ENCODE data around the gene PRKCA. TPM values are rescaled to one million over a fixed set of nuclear protein-coding genes. Genes with fewer than 3 reads are reported as not detected.
"Not testable (repeated sequence)": the region's sequence is repeated elsewhere in the genome, so short reads cannot be mapped to it uniquely, and the experiment has no call there.

PRKCA gene
- total and polyA plus RNA-seq, 3 experiments from 2014 or later: 1.8 to 74.1 (median 73.9) TPM

DNA sequence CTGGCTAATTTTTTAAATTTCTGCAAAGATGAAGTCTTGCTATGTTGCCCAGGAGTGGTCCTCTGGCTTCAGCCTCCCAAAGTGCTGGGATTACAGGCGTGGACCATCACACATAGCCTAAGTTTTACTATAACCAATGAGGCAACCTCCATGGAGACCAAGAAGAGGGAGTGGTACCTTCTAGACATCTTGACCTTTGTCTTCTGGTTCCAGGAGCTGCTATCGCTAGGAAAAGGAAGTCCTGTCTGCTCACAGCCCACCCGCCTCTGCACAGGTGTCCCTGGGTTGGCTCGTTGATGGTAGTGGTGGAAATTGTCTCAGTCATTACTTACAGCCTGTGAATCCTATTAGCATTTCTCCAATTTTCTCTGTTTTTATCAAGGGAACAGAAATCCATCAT is 169.7 kb downstream of the PRKCA start:
- Histone ChIP-seq H3K27me3 (ENCODE audit: insufficient read depth, low read length, poor library complexity, severe bottlenecking) (no peaks in the 10 kb centered on the region), H3K4me1 (ENCODE audit: insufficient read depth, low read length) (peaks cover 35% of the 10 kb centered on the region), H3K4me3 (ENCODE audit: low read length) (no peak overlapping the region), H3K9me3 (ENCODE audit: low read length) (no peaks in the 10 kb centered on the region), H3K36me3 (ENCODE audit: insufficient read depth, low read length) (no peaks in the 10 kb centered on the region), H3K27ac (ENCODE audit: low read depth, low read length) (no peak overlapping the region)
- ChIA-PET CTCF (no interaction called here), POLR2A (no interaction called here)
- no peak overlapping the region for H3K27ac Mint-ChIP-seq
- no peaks in the 10 kb centered on the region for H3K9me3 Mint-ChIP-seq
- peaks cover 0 to 4% of the 10 kb centered on the region in 2 donors for H3K27me3 Mint-ChIP-seq
- peaks cover 26 to 45% (median 40%) of the 10 kb centered on the region in 3 donors for H3K4me1 Mint-ChIP-seq
- DNase-seq: no peak
- H3K36me3 Mint-ChIP-seq: peaks cover 0 to 4% (median 0%) of the 10 kb centered on the region in 3 donors
- no peak overlapping the region for H3K4me3 Mint-ChIP-seq

DNA sequence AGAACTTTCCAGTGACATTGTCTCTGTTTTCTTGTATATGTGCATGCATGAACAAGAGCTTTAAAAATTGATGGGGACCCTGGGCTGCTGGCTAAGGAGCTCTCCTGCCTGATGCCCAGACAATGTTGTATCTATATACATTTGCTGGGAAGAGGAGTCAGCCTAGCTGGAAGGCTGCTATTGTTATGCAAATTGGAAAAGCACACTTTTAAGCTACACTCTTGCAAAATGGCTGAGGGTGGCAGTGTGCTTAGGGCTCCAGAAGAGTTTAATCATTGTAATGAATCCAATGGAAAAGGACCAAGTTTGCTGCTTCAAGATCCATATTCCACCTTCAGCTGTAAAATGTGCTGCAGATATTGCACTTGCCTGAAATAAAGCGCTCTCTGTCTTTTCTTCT is 171.8 kb downstream of the PRKCA start:
- Mint-ChIP-seq H3K4me1 (peaks cover 9 to 24% (median 19%) of the 10 kb centered on the region in 3 donors), H3K9me3 (peaks cover 0 to 4% (median 0%) of the 10 kb centered on the region in 5 donors)
- CTCF ChIA-PET: no interaction called here

DNA sequence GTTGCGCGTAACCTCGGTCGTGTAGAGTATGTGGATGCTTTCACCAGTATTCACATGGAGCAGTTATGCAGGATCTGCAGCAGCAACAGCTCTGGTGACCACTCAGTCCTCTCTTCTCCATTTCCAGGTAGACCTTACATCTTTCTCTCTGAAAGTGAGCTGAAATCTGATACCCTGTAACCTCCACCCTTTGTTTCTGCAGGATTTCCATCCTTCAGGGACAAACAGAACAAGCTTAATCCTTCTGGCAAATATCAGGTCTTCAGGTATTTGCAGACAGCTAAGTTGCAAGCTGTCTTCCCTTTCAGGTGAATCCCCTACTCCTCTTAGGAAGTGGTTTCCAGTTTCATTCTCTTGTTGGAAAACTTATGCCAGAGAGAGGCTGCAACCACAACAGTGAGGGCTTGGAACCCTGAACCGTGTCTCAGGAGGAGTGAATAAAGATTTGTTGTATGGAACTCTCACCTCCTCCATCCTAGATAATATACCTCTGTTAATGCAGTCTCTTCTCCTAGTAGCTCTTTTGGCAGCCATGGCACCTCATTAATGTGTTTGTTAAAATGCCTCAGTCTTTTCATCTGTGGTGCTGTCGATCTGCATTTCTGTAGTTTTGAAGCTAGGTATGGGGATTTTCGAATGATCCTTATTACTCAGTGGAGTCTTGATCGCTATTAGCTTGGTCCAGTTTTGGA is 172.5 kb downstream of the PRKCA start:
- Mint-ChIP-seq H3K27ac (no peak overlapping the region), H3K36me3 (peaks cover 5 to 12% (median 6%) of the 10 kb centered on the region in 3 donors), H3K4me1 (peaks cover 7 to 17% (median 12%) of the 10 kb centered on the region in 3 donors), H3K9me3 (peaks cover 0 to 4% (median 0%) of the 10 kb centered on the region in 5 donors), H3K4me3 (no peak overlapping the region), H3K27me3 (peaks cover 0 to 4% of the 10 kb centered on the region in 2 donors)
- peaks cover 11% of the 10 kb centered on the region for H3K4me1 ChIP-seq (ENCODE audit: insufficient read depth, low read length)
- CTCF ChIA-PET: no interaction called here
- H3K4me3 ChIP-seq (ENCODE audit: low read length): no peak overlapping the region
- H3K27me3 ChIP-seq (ENCODE audit: insufficient read depth, low read length, poor library complexity, severe bottlenecking): no peaks in the 10 kb centered on the region
- H3K9me3 ChIP-seq (ENCODE audit: low read length): no peaks in the 10 kb centered on the region
- H3K27ac ChIP-seq (ENCODE audit: low read depth, low read length): no peak overlapping the region
- no peak for DNase-seq
- POLR2A ChIA-PET: no interaction called here
- H3K36me3 ChIP-seq (ENCODE audit: insufficient read depth, low read length): no peaks in the 10 kb centered on the region

More for the DNA sequence above, 171.8 kb downstream of the PRKCA start:
- Histone ChIP-seq H3K4me1 (ENCODE audit: insufficient read depth, low read length) (peaks cover 18% of the 10 kb centered on the region), H3K27ac (ENCODE audit: low read depth, low read length) (no peak overlapping the region), H3K27me3 (ENCODE audit: insufficient read depth, low read length, poor library complexity, severe bottlenecking) (no peaks in the 10 kb centered on the region), H3K4me3 (ENCODE audit: low read length) (no peak overlapping the region), H3K36me3 (ENCODE audit: insufficient read depth, low read length) (no peaks in the 10 kb centered on the region), H3K9me3 (ENCODE audit: low read length) (no peaks in the 10 kb centered on the region)
- H3K4me3 Mint-ChIP-seq: no peak overlapping the region
- POLR2A ChIA-PET: no interaction called here
- H3K27ac Mint-ChIP-seq: no peak overlapping the region
- peaks cover 4 to 7% (median 6%) of the 10 kb centered on the region in 3 donors for H3K36me3 Mint-ChIP-seq
- peaks cover 0 to 4% of the 10 kb centered on the region in 2 donors for H3K27me3 Mint-ChIP-seq
- no peak for DNase-seq

DNA sequence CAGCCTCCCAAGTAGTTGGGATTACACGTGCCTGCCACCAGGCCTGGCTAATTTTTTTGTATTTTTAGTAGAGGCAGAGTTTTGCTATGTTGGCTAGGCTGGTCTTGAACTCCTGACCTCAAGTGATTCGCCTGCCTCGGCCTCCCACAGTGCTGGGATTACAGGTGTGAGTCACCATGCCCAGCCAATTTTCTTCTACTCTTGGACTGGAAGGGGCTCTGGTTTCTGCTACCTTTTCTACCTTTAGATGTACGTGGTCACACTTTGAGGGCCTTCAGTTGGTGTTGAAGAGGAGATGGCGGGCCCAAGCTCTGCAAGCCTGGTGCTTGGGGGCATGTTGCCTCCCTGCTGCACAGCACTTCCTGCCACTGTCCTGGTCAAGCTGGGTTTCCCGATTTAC is 173.6 kb downstream of the PRKCA start:
- Mint-ChIP-seq H3K4me3 (no peak overlapping the region), H3K27me3 (peaks cover 0 to 4% of the 10 kb centered on the region in 2 donors), H3K36me3 (peaks cover 5 to 12% (median 6%) of the 10 kb centered on the region in 3 donors), H3K4me1 (peaks cover under 1 to 10% (median 4%) of the 10 kb centered on the region in 3 donors), H3K9me3 (peaks cover 0 to 4% (median 0%) of the 10 kb centered on the region in 5 donors), H3K27ac (no peak overlapping the region)
- H3K9me3 ChIP-seq (ENCODE audit: low read length): no peaks in the 10 kb centered on the region
- no peaks in the 10 kb centered on the region for H3K27me3 ChIP-seq (ENCODE audit: insufficient read depth, low read length, poor library complexity, severe bottlenecking)
- no peak overlapping the region for H3K27ac ChIP-seq (ENCODE audit: low read depth, low read length)
- no peaks in the 10 kb centered on the region for H3K36me3 ChIP-seq (ENCODE audit: insufficient read depth, low read length)
- peaks cover 11% of the 10 kb centered on the region for H3K4me1 ChIP-seq (ENCODE audit: insufficient read depth, low read length)
- ChIA-PET CTCF (no interaction called here), POLR2A (no interaction called here)
- no peak for DNase-seq
- no peak overlapping the region for H3K4me3 ChIP-seq (ENCODE audit: low read length)

DNA sequence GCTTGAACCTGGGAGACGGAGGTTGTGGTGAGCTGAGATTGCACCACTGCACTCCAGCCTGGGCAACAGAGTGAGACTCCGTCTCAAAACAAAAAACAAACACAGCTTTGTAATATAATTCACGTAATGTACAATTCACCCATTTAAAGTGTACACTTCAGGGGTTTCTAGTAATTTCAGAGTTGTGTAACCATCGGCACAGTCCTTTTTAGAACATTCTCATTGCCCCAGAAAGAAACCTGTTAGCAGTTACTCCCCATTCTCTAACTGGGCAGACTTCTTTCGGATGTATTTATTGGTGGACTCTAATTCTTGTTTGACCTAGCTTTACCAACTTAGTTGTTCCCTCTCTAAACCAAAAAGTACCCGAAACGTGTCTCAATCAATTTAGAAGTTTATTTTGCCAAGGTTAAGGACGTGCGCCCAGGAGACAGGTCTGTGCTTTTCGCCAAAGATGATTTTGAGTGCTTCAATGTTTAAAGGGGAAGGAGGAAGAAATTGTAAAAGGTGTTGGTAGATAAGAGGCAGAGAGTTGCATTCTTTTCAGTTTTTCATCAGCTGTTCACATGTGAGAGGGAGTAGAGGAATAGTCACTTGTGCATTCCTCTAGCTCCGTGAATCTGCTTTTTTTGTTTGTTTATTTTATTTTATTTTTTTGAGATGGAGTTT is 175.3 kb downstream of the PRKCA start:
- no peaks in the 10 kb centered on the region for H3K36me3 ChIP-seq (ENCODE audit: insufficient read depth, low read length)
- ChIA-PET POLR2A (no interaction called here), CTCF (no interaction called here)
- no peak overlapping the region for H3K27ac Mint-ChIP-seq
- H3K4me1 ChIP-seq (ENCODE audit: insufficient read depth, low read length): peaks cover 7% of the 10 kb centered on the region
- no peak for DNase-seq
- no peaks in the 10 kb centered on the region for H3K27me3 ChIP-seq (ENCODE audit: insufficient read depth, low read length, poor library complexity, severe bottlenecking)
- H3K9me3 ChIP-seq (ENCODE audit: low read length): no peaks in the 10 kb centered on the region
- H3K4me3 Mint-ChIP-seq: no peak overlapping the region
- H3K4me3 ChIP-seq (ENCODE audit: low read length): no peak overlapping the region
- H3K27me3 Mint-ChIP-seq: no peaks in the 10 kb centered on the region
- H3K9me3 Mint-ChIP-seq: peaks cover 0 to 4% (median 0%) of the 10 kb centered on the region in 5 donors
- H3K4me1 Mint-ChIP-seq: peaks cover 0 to 5% (median 0%) of the 10 kb centered on the region in 3 donors
- H3K27ac ChIP-seq (ENCODE audit: low read depth, low read length): no peak overlapping the region
- peaks cover 2 to 15% (median 5%) of the 10 kb centered on the region in 3 donors for H3K36me3 Mint-ChIP-seq

DNA sequence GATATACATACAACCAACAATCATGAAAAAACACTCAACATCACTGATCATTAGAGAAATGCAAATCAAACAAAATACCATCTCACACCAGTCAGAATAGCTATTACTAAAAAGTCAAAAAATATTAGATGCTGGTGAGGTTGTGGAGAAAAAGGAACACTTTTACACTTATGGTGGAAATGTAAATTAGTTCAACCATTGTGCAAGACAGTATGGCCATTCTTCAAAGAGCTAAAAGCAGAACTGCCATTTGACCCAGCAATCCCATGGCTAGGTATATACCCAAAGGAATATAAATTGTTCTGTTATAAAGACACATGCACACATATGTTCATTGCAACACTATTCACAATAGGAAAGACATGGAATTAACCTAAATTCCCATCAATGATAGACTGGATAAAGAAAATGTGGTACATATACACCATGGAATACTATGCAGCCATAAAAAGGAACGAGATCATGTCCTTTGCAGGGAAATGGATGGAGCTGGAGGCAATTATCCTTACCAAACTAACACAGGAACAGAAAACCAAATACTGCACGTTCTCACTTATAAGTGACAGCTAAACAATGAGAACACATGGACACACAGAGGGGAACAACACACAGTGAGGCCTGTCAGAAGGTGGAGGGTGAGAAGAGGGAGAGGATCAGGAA is 176.9 kb downstream of the PRKCA start:
- H3K9me3 ChIP-seq (ENCODE audit: low read length); CTCF ChIA-PET; H3K9me3 Mint-ChIP-seq; H3K27me3 ChIP-seq (ENCODE audit: insufficient read depth, low read length, poor library complexity, severe bottlenecking); H3K27ac ChIP-seq (ENCODE audit: low read depth, low read length); H3K4me3 Mint-ChIP-seq; H3K4me3 ChIP-seq (ENCODE audit: low read length); DNase-seq; POLR2A ChIA-PET; H3K4me1 Mint-ChIP-seq; H3K36me3 ChIP-seq (ENCODE audit: insufficient read depth, low read length); H3K4me1 ChIP-seq (ENCODE audit: insufficient read depth, low read length); H3K27ac Mint-ChIP-seq; H3K27me3 Mint-ChIP-seq: not testable (repeated sequence)
- peaks cover 2 to 15% (median 5%) of the 10 kb centered on the region in 3 donors for H3K36me3 Mint-ChIP-seq

DNA sequence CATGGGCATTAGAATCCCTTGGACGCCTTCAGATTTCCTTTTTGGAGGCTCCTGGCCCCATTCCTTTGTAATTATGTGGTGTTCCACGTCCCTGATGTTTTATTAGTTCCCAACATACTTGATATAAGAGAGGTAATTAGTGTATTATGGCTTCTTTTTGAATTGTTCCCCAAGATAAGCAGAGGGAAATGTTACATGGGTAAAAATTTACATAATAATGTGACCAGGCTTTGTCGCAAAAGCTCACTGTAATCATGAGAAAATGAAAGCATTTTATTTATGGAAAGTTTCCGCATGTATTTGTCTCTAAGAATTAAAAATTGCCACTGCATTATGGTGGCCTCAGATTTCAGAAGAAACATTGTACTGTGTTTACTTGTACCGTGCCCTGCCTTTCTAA is 177.8 kb downstream of the PRKCA start:
- no peak overlapping the region for H3K27ac Mint-ChIP-seq
- H3K27ac ChIP-seq (ENCODE audit: low read depth, low read length): no peak overlapping the region

DNA sequence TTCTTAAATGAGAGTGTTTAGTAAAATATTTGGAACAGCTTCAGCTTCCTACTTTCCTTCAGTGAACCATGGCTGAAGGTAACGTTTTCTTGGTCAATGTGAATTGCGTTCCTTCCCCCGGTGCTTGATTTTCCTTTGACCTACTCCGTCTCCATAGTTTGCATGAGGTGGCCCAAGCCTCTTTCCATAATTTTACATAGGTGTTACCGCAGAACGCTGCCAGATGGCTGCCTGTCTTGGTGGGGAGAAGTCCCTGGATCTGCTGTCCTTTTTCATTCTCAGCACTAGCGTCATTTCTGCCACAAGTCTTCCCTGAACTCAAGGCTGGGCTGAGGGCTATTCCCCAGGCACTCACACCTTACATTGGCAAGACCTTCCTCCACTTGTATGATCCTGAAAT is 178.4 kb downstream of the PRKCA start:
- Mint-ChIP-seq H3K36me3 (peaks cover 2 to 15% (median 5%) of the 10 kb centered on the region in 3 donors), H3K4me3 (no peak overlapping the region), H3K9me3 (peaks cover 0 to 4% (median 0%) of the 10 kb centered on the region in 5 donors), H3K4me1 (peaks cover 0 to 6% (median 0%) of the 10 kb centered on the region in 3 donors), H3K27me3 (no peaks in the 10 kb centered on the region), H3K27ac (no peak overlapping the region)
- POLR2A ChIA-PET: no interaction called here
- Histone ChIP-seq H3K4me1 (ENCODE audit: insufficient read depth, low read length) (no peaks in the 10 kb centered on the region), H3K4me3 (ENCODE audit: low read length) (no peak overlapping the region), H3K27me3 (ENCODE audit: insufficient read depth, low read length, poor library complexity, severe bottlenecking) (no peaks in the 10 kb centered on the region), H3K27ac (ENCODE audit: low read depth, low read length) (no peak overlapping the region), H3K9me3 (ENCODE audit: low read length) (no peaks in the 10 kb centered on the region), H3K36me3 (ENCODE audit: insufficient read depth, low read length) (no peaks in the 10 kb centered on the region)
- CTCF ChIA-PET: no interaction called here
- no peak for DNase-seq

More for the DNA sequence above, 177.8 kb downstream of the PRKCA start:
- Histone ChIP-seq H3K4me1 (ENCODE audit: insufficient read depth, low read length) (no peaks in the 10 kb centered on the region), H3K9me3 (ENCODE audit: low read length) (no peaks in the 10 kb centered on the region), H3K36me3 (ENCODE audit: insufficient read depth, low read length) (no peaks in the 10 kb centered on the region), H3K4me3 (ENCODE audit: low read length) (no peak overlapping the region), H3K27me3 (ENCODE audit: insufficient read depth, low read length, poor library complexity, severe bottlenecking) (no peaks in the 10 kb centered on the region)
- peaks cover 2 to 15% (median 5%) of the 10 kb centered on the region in 3 donors for H3K36me3 Mint-ChIP-seq
- no peak for DNase-seq
- H3K4me3 Mint-ChIP-seq: no peak overlapping the region
- no peaks in the 10 kb centered on the region for H3K27me3 Mint-ChIP-seq
- CTCF ChIA-PET: no interaction called here
- POLR2A ChIA-PET: no interaction called here
- peaks cover 0 to 5% (median 0%) of the 10 kb centered on the region in 3 donors for H3K4me1 Mint-ChIP-seq
- H3K9me3 Mint-ChIP-seq: peaks cover 0 to 4% (median 0%) of the 10 kb centered on the region in 5 donors

All from CD8-positive, alpha-beta memory T cell (primary cell).